Fibroblast of villous mesenchyme (primary cell): ENCODE data around the gene PHEX. TPM values are rescaled to one million over a fixed set of nuclear protein-coding genes. Genes with fewer than 3 reads are reported as not detected.
"Not testable (repeated sequence)": the region's sequence is repeated elsewhere in the genome, so short reads cannot be mapped to it uniquely, and the experiment has no call there.

Experiments
- DNase-seq: peaks from one replicate; pipeline ENCODE4 v3.0.0-alpha.2; 2010; ENCODE audit warnings: low read depth
- H3K4me3 ChIP-seq: 2 replicates; pipeline ENCODE4 v1.5.1; 2011; ENCODE audit warnings: low read depth, mild to moderate bottlenecking, low read length
- total RNA-seq: library from RNA; depleted of rRNA; stranded (reverse); fragments of >200 nt; gene quantifications from 2 replicates; pipeline ENCODE4 v1.2.3, GENCODE V29; 2012
- TF ChIP-seq, protein P1 (sequence below): IDR thresholded peaks from 2 replicates; pipeline ENCODE4 v1.5.1; 2012; ENCODE audit warnings: low read depth, mild to moderate bottlenecking, low read length; ENCODE audit not compliant: insufficient read depth

The PHEX gene
- total RNA-seq, 1 donor: 0.43 TPM

DNA sequence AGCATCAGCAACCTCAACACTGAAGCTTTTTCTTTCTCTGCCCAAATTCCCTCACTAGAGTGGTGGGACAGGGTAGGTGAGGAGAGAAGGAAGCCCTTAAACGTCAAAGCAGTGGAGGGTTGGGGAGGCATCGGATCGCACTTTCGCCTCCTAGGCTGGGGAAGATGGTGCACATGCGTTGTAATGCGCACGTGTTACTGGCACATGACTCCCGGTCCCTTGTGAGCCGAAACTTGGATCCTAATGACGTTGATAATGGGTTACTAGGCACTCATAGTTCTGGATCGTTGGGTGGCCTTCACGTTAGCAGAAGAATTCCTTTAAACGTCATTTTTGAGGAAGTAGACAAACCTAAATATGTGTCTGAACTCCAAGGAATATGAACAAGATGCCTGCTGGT, 240.5 kb downstream of the PHEX start, which contains the start of gene CBLL2:
CBLL2 (plus strand) TSS at position 301 of the 400 bp plus-strand sequence; CDS start at position 380, 79 bp downstream.
- TF ChIP-seq, protein P1, sequence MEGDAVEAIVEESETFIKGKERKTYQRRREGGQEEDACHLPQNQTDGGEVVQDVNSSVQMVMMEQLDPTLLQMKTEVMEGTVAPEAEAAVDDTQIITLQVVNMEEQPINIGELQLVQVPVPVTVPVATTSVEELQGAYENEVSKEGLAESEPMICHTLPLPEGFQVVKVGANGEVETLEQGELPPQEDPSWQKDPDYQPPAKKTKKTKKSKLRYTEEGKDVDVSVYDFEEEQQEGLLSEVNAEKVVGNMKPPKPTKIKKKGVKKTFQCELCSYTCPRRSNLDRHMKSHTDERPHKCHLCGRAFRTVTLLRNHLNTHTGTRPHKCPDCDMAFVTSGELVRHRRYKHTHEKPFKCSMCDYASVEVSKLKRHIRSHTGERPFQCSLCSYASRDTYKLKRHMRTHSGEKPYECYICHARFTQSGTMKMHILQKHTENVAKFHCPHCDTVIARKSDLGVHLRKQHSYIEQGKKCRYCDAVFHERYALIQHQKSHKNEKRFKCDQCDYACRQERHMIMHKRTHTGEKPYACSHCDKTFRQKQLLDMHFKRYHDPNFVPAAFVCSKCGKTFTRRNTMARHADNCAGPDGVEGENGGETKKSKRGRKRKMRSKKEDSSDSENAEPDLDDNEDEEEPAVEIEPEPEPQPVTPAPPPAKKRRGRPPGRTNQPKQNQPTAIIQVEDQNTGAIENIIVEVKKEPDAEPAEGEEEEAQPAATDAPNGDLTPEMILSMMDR: no peak
- DNase-seq: no peak
- H3K4me3 ChIP-seq: no peak within 1 kb of the TSS

DNA sequence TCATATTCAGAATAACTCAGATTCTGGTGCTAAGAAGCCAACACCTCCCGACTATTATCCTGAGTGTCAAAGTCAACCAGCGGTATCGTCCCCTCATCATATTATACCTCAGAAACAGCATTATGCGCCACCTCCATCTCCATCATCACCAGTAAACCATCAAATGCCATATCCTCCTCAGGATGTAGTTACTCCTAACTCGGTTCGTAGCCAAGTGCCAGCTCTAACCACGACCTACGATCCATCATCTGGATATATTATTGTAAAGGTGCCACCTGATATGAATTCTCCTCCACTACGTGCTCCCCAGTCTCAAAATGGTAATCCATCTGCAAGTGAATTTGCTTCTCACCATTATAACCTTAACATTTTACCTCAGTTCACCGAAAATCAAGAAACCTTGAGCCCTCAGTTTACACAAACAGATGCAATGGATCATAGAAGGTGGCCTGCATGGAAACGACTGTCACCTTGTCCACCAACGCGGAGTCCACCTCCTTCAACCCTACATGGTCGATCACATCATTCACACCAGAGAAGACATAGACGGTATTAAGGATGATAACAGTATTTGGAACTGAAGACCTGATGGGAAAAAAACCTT, 241.7 kb downstream of the PHEX start:
- no peak overlapping the region for H3K4me3 ChIP-seq
- TF ChIP-seq, protein P1: no peak
- DNase-seq: no peak

DNA sequence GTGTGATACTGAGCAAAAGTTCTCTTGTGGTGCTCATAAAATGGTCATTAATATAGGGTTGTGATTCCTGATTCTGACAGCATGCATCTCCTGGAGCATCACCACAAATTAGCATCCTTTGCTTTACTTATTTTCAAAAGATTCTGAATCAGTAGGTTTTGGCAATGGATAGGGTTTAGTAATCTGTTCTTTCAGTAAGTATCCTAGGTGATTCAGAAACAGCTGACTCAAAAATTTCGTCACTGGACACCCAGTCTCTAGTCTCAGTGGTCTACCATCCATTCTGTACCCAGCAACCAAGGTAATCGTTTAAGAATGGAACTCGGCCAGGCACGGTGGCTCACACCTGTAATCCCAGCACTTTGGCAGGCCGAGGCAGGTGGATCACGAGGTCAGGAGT, 244.7 kb downstream of the PHEX start:
- TF ChIP-seq, protein P1: no peak
- no peak for DNase-seq
- H3K4me3 ChIP-seq: no peak overlapping the region

DNA sequence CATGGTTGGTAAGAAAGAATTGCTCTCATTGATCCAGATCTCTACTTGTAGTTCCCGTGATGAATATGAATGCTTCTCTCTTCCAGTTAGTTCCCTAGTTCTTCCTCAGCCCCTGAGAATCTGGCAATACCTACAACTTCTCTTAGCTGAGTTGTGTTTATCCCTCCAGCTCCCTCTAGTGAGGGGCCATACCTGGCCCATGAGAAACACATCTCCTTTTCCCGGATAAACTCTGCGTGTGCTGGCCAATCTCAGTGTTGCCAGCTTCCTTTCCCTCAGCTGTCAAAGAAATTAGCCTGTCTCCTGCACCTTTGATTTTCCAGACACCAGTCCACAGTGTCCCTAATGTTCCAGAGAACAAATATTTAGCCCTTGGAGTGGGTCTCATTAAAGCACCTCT, 246.2 kb downstream of the PHEX start:
- TF ChIP-seq, protein P1: no peak
- no peak overlapping the region for H3K4me3 ChIP-seq
- no peak for DNase-seq

GRCh38 chrX:22289209-22289608, 257.1 kb downstream of the PHEX start:
- DNase-seq, H3K4me3 ChIP-seq: not testable (repeated sequence)

DNA sequence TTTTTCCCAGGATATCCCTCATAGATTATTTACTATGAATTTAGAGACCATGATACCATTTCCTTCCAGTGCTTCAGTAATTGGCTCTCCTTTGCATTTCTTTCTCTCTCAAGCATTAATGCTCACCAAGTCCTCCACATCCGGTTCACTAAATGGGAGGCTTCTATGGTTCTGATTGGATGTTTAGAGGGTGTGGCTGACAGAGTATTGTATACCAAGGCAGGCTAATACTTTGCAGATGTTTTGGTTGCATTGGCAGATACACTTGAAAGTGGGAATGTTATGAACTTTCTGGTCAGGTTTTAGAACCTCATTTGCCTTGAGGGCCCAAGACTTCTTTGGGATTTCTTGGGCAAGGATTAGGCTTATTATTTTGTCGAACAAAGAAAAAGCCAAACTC, 264.7 kb downstream of the PHEX start:
- TF ChIP-seq, protein P1: no peak
- no peak for DNase-seq
- no peak overlapping the region for H3K4me3 ChIP-seq

DNA sequence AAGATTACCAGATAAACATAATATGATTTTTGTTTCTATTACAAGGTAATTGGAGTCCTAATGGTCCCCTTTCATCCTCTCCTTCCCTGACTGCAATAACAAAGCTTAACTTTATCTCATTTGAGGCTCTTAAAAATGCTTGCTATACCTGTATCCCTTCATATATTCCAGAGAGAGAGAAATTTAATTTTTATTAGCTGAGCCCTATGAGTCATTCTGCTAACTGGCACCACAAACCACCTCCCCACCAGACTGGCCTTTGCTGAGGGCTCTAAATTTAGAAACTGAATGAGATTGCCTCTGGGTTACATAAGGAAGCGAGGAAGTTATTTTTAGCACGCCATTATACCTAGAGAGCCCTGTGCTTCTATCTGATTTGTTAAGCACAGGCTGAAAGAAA, 268.0 kb downstream of the PHEX start:
- no peak overlapping the region for H3K4me3 ChIP-seq
- TF ChIP-seq, protein P1: no peak
- DNase-seq: peak; percentile 30

Other genes starting within 250 kb of the PHEX start
- gene MBTPS2, start 192.7 kb upstream of the PHEX start, total RNA-seq: 9.7 and 11.2 TPM in 2 replicates
- 1.6 and 1.7 TPM in 2 replicates for gene YY2, start 176.3 kb upstream of the PHEX start, total RNA-seq
- gene SMS, start 91.6 kb upstream of the PHEX start, total RNA-seq: 133 and 190 TPM in 2 replicates
- not detected in 2 replicates for gene CBLL2, start 240.6 kb downstream of the PHEX start, total RNA-seq